ENCODE results near the gene DEPP1. TPM values are rescaled to one million over a fixed set of nuclear protein-coding genes. Genes with fewer than 3 reads are reported as not detected.
A peak's percentile ranks its signal among the peaks of the same experiment; 100 is the strongest.

DEPP1 gene
- total RNA-seq, 1 donor from 2014 or later: 45.8 TPM

DNA sequence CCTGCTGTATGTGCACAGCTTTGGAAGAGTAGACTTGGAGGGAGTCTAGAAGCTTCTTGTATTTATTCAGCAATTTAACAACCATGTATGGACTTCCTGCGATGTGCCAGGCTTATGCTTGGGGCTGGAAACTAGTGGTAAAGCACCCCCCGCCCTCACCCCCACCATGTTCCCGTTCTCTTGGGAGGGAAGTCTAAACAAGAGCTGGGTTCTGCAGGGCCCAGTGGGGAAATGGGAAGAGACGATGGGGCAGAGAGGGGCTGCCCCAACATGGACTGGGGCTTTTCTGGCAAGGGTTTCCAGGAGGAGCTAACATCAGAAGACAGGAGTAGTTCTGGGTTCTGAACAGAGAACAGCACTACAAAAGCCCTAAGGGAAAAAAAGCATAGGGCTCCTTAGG, 11.0 kb downstream of the DEPP1 start:
- no peak for DNase-seq (ENCODE audit: low spot score)

DNA sequence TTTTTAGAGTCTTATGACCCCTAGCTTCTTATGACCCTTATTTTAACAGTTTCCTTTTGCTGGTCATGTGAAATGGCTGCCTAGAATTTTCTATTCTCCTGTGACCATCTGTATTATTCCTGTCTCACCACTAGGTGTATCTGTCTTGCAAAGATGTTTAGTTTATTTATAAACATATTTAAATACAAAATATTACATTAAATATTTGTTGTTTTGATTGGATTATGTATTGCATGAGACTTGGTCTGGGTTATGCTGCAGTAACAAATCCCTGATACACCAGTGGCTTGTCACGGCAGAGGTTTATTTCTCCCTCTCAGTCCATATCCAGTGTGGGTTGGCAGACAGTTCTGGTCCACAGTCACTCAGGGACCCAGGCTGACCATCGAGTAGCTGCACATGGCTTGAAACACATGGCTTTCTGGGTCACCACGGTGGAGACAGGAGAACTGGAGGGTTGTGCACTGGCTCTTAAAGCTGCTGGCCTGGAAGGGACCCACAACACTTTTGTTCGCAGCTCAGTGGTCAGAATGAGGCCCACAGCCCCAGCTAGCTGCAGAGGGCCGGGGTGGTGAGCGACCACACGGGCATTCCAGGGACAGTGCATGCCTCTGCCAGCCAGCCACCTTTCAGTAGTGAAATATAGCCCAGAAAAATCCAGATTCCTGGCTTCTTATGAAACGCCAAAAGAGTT, 11.6 kb downstream of the DEPP1 start:
- DNase-seq (ENCODE audit: low spot score): no peak

DNA sequence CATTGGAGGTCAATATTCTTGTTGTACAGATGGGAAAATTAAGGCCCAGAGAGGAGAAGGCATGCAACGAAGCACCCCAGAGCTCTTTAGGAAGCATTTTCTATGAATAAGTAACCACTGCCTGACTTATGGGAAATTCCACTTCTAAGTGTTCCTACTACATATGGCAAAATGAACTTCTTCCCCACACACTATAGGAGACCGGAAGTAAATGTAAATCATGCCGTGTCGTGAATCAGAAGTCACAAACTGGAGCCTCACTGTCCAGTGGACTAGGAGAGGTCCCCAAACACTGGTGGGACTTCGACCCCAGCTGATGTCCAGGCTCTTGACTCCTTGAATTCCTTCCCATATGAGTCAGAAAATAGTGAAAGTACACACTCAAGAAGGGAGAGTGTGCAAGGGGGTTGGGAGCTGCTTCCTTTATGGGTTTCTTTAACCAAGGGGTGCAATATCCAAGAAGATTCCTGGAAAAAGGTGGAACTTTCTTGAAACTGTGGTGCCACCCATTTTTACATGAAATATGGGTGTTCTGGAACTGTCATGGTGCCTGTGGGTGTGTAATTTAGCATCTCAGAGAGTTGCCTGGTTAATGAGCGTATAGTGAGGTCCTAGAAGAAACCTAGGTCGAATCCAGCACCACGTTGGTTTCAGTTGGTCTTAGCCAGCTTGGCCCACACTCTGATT, 12.3 kb downstream of the DEPP1 start:
- no peak for DNase-seq (ENCODE audit: low spot score)

DNA sequence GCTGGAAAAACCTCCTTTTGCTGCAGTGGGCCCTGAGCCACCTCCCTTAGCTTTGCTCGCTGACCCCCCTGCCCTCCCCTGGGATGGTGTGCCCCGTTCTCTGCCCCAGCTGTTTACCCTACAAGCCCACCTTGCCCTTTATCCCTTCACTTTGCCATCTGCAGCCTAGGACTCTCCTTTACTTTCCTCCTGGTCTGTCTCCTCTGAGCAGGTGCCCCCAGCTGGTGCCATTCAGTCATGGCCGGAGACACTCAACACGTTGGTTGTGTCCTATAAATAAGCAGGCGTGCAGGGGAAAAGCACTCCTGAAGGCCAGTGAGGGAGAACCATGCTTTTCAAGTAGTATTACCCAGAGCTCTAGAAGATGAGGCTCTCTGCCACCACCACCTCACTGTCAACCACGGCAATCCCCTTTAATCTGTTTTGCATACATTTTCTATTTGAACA, 12.9 kb downstream of the DEPP1 start:
- no peak for DNase-seq (ENCODE audit: low spot score)

DNA sequence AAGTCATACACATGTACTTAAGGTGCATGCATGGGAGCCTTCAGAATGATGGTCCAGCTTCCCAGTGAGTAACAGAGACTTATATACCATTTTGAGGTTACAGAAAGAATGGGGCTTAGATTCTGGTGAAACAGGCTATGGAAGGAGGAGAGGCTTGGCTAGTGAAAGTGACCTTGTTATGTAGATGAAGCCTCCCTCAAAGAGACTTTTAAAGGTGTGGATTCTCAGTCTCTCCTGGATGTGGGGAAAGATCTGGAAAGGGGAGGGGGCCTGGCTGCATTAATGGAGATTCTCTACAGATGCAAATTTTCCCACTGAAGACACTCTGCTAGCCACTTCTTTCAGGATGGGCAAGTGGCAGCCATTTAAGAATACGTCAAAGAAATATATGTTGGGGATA, 13.5 kb downstream of the DEPP1 start:
- no peak for DNase-seq (ENCODE audit: low spot score)

DNA sequence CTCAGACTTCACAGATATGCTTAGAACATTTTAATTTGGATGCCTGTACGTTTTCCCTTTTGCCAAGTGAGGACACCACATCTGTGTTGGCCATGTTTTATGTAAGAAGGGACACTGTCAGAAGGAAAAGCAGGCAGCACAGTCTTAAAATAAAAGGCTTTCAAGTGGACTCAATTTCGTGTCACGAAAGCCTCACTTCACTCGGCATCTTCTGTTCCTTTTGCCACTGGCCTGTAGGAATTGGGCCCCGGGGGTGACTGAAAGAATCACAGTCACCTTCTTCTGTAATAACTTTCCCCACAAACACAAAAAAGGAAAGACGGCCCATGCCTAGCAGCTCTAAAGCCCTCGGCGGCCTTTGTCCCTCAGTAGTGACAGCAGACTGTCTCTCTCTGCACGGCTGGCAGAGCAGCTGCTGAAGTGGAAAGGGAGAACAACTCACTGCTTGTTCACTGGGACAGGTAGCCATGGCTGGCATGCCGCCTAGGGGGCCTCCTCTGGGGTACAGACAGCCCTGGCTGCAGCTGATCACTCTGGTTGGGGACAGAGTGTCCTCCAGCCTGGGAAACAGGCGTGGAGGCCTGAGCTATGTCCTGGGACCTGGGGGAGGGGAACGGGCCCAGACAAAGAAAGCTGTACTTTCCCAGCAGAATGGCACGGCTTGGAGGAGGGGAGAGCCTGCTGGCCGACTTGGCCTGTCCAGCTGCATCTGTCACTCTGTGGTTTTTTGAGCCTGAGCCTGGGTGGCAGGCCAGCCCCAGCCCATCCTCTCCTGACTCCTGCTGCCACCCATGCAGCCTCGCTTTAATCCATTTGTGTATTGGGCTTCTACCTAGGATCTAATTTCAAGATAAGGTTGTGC, 14.6 kb downstream of the DEPP1 start:
- peak; percentile 53 for DNase-seq (ENCODE audit: low spot score)

DNA sequence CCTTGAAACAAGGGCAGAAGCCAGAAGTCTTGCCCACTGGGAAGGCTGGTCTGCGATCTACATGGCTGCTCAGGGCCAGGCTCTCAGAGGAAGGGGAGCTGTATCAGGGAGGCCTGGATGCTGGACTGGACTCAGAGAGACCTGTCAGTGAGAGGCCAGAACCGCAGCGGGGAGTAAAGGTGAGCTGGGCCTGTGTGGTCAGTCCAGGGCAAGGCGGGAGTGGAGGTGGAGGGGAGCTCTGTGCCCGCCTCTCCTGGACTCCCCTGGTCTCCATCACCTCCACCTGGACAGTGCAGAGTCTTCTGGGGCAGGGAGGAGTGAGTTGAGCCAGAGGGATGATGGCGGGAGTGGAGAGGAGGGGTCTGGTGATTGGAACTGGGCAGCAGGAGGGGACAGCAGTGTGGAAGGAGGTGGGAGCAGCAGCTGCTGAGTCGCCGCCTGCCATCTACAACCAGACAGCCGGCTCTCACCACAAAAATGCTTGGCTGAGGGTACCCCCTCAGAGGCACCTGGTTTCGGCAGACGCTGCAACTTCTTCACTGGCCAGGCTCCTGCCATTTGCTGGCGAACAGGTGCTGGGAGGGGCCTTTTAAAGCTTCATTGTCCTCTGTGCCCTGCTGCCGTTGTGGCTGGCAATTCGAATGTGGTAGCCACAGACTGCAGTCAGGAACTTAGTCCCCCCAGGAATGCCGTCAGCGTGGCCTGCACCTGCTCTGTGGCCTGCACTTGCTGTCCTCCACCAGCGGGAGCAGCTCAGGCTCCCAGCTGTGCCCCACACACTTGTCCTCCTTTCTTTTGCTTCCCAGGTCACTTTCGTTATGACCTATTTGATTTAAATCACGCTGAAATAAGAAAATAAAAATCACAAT, 15.5 kb downstream of the DEPP1 start:
- peak; percentile 12 for DNase-seq (ENCODE audit: low spot score)

DNA sequence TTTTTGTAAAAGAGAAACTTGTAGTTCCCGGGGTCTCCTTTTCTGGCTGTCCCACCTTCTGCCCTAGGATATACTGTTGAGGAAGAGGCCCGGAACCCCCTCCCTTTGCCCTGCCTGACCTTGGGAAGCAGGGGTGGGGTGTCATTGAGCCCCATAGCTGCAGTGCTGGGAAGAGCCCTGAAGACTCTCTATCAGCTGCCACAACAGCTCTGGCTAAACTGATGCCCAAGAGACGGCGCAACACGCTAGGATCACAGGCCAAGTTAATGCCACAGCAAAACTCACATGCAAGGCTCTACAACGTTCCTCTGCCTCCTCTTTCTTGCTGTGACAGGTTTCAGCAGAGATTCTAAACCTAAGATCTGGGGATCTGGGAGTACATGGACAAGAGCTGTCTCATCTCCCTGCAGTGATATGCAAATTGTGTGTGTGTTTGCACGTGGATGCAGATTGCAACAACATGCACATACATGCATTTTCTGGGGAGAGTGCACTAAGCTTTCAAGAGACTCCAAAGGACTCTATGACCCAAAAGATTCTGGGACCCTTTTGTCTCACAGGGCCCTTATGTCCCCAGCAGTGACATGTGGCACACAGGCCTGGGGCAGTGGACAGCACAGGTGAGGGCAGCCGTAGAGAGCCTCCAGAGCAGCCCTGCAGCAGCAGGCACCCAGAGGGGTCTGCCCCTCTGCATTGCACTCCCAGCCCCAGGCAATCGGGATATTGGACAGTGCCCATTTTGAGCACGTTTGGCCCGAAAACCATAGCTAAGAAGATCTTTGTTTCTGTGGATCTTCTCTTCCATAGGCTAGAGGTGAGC, 16.5 kb downstream of the DEPP1 start:
- peak; percentile 8 for DNase-seq (ENCODE audit: low spot score)

DNA sequence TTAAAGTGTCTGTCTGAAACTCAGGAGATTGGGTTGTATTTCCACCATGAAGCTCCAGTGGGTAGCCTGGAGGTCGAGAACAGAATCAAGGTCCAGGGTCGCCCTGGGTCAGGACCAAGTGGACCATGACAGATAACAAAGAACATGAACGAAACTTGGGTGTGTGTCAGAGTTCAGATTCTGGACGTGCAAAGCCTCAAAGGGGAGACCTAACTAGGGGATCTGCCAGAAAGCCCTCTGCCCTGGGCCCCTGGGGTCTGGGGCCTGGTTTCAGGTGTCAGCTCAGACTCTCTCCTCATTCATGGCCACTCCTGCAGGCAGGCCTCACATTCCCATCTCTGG, 17.4 kb downstream of the DEPP1 start:
- peak; percentile 9 for DNase-seq (ENCODE audit: low spot score)

DNA sequence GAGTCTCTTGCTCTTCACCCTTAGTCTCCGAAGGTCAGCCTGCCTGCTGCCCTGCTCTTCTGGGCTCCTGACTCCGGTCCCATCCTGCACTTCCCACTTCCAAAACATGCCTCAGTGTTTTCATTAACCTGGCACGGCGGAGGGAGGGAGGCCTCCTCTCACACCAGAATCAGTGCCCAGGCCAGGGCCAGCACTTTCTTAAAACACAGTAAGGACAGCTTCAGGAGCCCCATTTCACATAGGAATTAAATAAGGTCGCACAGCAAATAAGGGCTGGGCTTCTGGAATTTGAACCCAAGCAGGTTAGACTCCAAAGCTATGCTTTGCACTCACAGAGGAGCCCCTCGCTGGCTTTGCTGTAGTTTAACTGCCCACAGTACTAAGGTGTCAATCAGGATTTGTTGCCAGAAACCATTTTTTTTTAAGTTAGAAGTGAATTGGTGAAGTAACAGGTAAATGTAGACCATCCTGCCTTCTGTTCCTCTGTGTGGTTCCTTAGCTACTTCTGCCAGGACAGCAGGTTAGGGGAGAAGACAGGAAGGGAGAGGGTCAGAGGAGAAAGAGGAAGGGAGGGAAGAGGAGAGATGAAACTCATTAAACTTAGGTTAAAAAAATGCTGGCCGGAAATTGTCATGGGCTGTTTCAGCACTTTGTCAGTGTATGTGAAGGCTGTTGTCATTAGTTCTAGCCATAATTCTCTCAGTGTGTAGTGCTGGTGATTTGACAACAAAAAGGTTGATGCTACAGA, 18.0 kb downstream of the DEPP1 start:
- DNase-seq (ENCODE audit: low spot score): peak; percentile 9

DNA sequence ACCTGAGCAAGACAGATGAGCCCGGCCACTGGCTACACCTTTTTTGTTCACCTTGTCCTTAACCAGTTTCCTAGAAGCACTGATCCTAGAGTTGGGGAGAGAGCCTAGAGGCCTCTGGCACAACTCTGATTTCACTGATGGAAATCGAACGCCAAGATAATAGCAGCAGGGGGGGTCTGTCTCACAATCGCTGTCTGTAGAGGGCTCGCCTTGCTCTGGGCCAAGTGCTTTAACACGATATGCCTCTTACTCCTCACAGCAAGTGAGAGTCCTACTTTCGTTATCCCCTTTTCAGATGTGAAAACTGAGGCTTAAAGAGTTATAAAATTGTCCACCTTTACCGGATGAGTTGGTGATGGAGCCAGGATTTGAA, 18.5 kb downstream of the DEPP1 start:
- DNase-seq (ENCODE audit: low spot score): peak; percentile 10

DNA sequence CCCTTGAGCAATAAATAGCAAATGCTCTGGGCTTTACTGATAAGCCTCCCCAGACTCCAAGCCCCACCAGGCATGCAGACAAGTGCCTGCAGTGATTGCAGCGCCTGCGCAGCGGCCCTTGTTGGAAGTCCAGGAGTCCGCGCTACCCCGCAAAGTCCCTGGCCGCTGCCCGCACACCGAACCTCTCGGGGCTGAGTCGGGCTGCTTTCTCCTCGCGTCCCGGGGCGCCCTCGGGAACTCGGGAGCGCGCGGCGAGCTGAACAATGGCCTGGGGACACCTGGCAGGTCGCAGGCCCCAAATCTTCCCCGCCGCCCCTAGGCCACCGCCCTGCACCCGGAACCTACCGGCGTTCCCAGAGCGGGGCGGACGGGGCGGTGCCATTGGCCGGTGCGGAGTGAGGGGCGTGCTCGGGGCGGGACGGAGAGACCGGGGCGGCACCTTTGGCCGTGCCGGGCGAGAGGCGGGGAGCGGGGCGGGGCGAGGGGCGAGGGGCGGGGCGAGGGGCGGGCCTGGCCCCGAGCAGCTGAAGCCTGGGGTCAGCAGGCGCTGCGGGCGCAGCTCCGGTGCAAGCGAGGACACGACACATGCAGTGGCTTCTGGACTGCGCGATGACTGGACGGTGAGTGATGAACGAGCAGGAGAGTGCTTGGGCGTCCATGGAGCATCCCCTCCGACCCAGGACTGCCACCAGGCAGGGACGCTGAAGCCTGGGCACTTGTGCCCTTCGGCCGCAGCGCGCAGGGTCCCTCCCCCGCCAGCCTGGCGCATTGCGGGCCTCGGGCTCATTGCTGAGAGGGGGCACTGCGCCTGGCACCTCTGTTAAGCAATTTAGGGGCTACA, 19.1 kb downstream of the DEPP1 start, which contains the start of gene RASSF4:
Gene RASSF4 (plus strand): TSS at position 556 of the 841 bp plus-strand sequence. CDS start 10,401 bp downstream, outside the sequence.
- DNase-seq (ENCODE audit: low spot score): peak; percentile 92

DNA sequence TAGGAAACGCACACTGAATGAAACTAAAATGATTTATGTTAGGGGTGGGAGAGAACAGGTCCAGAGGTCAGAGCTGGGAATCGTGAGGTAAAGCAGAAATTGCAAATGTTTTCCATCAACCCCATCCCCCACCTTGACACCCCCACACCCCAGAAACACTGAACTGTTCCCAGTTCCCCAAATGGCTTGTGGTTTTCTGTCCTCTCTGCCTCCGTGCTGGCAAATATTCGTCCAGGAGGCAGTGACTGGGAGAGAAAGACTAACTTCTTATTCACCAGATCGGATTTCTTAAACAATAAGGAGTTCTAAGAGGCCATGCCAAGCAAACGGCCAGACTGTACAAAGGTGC, 19.7 kb downstream of the DEPP1 start:
- no peak for DNase-seq (ENCODE audit: low spot score)

DNA sequence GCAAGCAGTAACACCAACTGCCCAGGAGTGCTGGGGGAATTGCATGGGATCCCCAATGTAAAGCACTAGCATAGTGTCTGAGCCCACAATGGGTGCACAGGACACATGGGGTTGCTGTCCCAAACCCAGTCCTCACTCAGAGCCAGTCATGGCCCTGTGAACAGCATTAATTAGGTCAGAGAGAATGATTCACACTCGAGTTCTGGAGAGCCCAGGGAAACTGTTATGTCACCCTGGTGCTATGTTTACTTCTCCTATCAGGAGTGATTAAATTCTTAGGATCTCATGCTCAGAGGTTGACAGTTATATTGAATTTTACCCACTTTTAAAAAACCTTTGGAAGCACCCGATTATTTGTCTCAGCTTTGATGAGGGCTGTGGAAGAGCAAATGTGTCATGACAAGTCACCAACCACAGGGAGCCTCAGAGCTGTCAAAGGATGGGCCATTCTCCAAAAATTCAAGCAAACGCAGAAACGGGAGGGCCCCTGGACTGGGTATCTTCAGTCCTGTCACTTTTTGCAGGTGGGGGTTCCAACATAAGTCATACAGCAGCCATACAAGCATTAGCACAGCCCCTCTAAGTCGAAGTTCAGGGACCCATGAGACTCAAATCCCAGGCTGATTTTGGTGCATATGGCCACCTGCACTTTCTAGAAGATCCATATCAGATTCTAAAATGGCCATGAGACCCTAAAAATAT, 20.3 kb downstream of the DEPP1 start:
- DNase-seq (ENCODE audit: low spot score): peak; percentile 22

DNA sequence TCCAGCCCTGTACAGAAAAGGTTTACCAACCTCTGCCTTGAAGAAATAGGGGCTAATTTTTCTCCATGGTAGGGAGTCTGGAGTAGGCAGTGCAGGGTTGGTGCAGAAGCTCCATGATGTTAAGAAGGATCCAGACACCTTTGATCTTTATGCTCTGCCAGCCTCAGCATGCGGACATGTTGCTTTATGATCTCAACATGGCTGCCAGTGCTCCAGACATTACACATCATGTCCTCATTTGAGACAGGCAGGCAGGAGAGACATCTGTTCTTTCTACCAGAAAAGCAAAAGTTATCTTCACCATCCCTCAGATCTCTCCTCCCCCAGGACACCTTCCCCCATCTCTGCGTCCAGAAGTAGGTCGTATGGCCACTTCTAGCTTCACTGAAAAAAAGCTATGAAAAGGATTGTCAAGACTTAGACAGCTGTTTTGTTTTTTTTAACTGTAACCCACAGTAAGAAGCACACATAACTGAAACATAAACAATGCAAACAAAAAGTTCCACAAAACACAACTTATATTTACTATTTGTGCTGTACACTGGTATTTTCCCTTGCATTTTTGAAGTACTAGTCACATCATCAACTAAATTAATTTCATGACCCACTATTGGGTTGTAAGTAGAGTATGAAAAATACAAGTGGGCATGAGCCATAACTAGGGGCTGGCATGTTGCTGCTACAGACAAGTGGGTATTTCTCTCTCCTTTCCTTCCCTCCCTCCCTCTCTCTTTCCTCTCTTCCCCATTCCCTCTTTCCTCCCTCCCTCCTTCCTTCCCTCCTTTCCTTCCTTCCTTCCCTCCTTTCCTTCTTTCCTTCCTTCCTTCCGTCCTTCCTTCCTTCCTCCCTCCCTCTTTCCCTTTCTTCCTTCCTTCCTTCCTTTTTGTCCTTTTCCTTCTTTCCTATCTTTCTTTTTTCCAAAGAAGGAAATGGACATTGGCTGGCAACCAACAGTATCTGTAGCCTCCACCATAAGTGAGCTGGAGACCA, 21.6 kb downstream of the DEPP1 start:
- peak; percentile 5 for DNase-seq (ENCODE audit: low spot score)

DNA sequence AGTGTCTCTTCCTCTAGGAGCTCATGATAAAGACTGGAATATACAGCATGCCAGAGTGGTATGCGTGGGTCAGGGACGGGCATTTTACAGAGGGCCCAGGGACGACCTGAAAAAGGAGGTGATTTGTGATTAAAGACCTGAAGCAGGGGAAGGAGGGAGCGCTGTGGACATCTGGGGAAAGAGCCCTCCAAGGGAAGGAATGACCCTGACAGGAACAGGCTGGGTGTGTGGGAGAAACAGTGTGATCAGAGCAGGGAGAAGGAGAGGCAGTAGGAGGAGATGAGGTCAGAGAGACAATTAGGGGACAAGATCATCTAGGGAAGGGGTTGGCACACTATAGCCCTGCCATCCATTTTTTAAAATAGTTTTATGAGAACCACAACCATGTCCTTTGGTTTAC, 22.4 kb downstream of the DEPP1 start:
- DNase-seq (ENCODE audit: low spot score): peak; percentile 6

DNA sequence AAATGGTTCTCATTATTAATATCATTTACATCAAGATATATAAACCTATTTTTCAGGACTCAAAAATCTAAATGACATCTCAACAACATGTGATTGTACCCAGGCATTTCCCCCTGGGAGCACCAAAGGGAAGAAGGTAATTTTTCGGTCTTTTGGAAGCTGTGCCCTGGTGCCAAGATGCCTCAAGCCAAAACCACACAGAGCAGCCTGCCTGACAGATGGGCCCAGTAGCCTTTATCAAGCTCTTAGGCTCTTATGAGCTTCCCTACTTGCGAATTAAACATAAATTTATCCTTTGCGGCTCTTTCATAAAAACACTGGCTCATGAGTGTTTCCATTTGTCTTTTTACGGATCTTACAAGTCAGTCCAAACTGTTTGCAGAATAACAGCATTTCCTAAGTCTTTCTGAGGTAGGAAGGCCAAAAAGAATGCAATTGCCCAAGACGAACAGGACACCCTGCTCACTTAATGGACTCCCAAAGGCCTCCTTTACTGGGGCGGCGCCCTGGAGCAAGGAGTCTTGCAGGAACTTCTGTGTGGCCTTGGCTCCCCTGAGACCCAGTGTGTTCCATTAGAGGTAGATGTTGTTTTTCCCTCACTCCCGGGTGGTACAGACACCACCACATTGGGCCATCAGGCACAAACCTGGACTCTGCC, 23.1 kb downstream of the DEPP1 start:
- DNase-seq (ENCODE audit: low spot score): peak; percentile 8
